HepG2 (cell line): ENCODE measurements around the gene UBR3.

ENCODE experiments used
- CC2D1A ChIP-seq: sonication (generic); formaldehyde crosslinking; IDR thresholded peaks from 2 replicates; pipeline ENCODE4 v1.8.1; 2023; ENCODE audit warnings: mild to moderate bottlenecking, missing genetic modification reagents
- CREB1 ChIP-seq, 2 experiments: fragments of 450-650 bp in 1 of 2; IDR thresholded peaks; 2 replicates each; pipeline ENCODE4 v1.6.1; 2016 to 2017; ENCODE audit warnings: control low read depth in 1 of 2, mild to moderate bottlenecking in 1 of 2, missing compliant biosample characterization in 1 of 2, missing genetic modification characterization in 1 of 2
- CTCF ChIP-seq: sonication (generic); formaldehyde crosslinking; IDR thresholded peaks from 2 replicates; pipeline ENCODE4 v1.5.0; 2020; ENCODE audit warnings: mild to moderate bottlenecking, missing genetic modification reagents, moderate library complexity
- SETDB1 ChIP-seq: sonication (generic); formaldehyde crosslinking; IDR thresholded peaks from 2 replicates; pipeline ENCODE4 v1.5.1; 2020; ENCODE audit warnings: missing genetic modification reagents, mild to moderate bottlenecking, borderline replicate concordance

GRCh38 chr2:170118641-170119040, 291.4 kb downstream of the UBR3 start:
- TF ChIP-seq CREB1 (IDR thresholded peaks at IDR 0.05): no peak
- TF ChIP-seq CREB1 (CRISPR knock-in tag; IDR thresholded peaks at IDR 0.05): no peak
- TF ChIP-seq CTCF (CRISPR knock-in tag): no peak
- TF ChIP-seq CC2D1A (CRISPR knock-in tag): no peak
- TF ChIP-seq SETDB1: no peak
